Thoracic aorta (tissue), 2 donors: ENCODE results near the gene CAVIN2. TPM values are rescaled to one million over a fixed set of nuclear protein-coding genes. Genes with fewer than 3 reads are reported as not detected.
A peak's percentile ranks its signal among the peaks of the same experiment; 100 is the strongest.

Experiments used
- ATAC-seq: fragments of 150-250 bp; one replicate; pipeline ENCODE4 v1.8.0; 2017; ENCODE audit warnings: low read depth; ENCODE audit not compliant: insufficient number of reproducible peaks, low FRiP score
- DNase-seq: peaks from one replicate; pipeline ENCODE4 v3.0.0-alpha.2; 2020; ENCODE audit warnings: low spot score
- H3K27ac ChIP-seq, 2 donors: fragments of 200-600 bp; sonication (generic); 1 replicate in 1 of 2; 2 replicates in 1 of 2; pipeline ENCODE4 v1.5.1; 2016; ENCODE audit warnings: mild to moderate bottlenecking in 2 of 2, moderate library complexity in 2 of 2
- H3K27me3 ChIP-seq: fragments of 200-600 bp; sonication (generic); replicated peaks from 2 replicates; pipeline ENCODE4 v1.6.0; 2016; ENCODE audit warnings: mild to moderate bottlenecking; ENCODE audit not compliant: insufficient read depth
- H3K36me3 ChIP-seq: fragments of 200-600 bp; sonication (generic); one replicate; pipeline ENCODE4 v1.5.1; 2016
- H3K4me1 ChIP-seq, 2 donors: fragments of 200-600 bp; sonication (generic); 1 replicate in 1 of 2; 2 replicates in 1 of 2; pipeline versions ENCODE4 v1.5.1 to v1.6.0; 2016; ENCODE audit warnings: low read depth in 2 of 2, mild to moderate bottlenecking in 1 of 2; ENCODE audit not compliant: control insufficient read depth in 1 of 2
- H3K4me3 ChIP-seq: fragments of 200-600 bp; sonication (generic); 2 replicates; pipeline ENCODE4 v1.5.1; 2016; ENCODE audit warnings: mild to moderate bottlenecking
- H3K9me3 ChIP-seq: fragments of 200-600 bp; sonication (generic); 2 replicates; pipeline ENCODE4 v1.5.1; 2016
- total RNA-seq, 2 donors: library from RNA; depleted of rRNA; stranded (reverse); fragments of >200 nt; gene quantifications; one replicate each; pipeline versions ENCODE4 v1.1.0 to v1.2.3, GENCODE V29; 2016
- TF ChIP-seq, protein P1 (sequence below): fragments of 200-600 bp; sonication (generic); IDR thresholded peaks from one replicate; pipeline ENCODE4 v1.5.1; 2019; ENCODE audit warnings: antibody characterized with exemption

Gene CAVIN2
- total RNA-seq, 2 donors from 2014 or later, result 14.9 to 15.0 TPM

DNA sequence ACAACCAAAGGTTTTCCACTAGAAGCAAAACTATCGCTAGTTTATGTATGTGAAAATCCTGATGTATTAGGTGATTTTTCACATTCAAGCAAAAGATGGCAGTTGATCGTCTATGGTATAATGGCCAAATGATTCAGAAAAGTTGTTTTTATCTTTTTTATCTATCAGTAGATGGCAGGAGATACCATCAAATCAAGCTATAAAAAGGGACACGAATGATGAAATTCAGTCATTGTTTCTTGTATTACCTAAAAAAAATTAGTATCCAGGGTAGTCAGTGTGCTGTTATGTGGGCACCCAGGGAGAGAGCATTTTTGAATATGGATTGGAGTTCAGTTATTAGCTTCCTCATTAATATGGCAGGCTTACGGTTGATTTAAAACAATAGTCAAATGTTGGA lies 22.9 kb upstream of the CAVIN2 start:
- DNase-seq, result no peak
- Histone ChIP-seq H3K9me3 (no peaks in the 10 kb centered on the region), H3K4me3 (no peak overlapping the region), H3K27me3 (no peaks in the 10 kb centered on the region), H3K4me1 (peaks cover 15 to 16% of the 10 kb centered on the region in 2 donors), H3K27ac (no peak overlapping the region), H3K36me3 (no peaks in the 10 kb centered on the region)
- no peak for ATAC-seq
- TF ChIP-seq, protein P1, sequence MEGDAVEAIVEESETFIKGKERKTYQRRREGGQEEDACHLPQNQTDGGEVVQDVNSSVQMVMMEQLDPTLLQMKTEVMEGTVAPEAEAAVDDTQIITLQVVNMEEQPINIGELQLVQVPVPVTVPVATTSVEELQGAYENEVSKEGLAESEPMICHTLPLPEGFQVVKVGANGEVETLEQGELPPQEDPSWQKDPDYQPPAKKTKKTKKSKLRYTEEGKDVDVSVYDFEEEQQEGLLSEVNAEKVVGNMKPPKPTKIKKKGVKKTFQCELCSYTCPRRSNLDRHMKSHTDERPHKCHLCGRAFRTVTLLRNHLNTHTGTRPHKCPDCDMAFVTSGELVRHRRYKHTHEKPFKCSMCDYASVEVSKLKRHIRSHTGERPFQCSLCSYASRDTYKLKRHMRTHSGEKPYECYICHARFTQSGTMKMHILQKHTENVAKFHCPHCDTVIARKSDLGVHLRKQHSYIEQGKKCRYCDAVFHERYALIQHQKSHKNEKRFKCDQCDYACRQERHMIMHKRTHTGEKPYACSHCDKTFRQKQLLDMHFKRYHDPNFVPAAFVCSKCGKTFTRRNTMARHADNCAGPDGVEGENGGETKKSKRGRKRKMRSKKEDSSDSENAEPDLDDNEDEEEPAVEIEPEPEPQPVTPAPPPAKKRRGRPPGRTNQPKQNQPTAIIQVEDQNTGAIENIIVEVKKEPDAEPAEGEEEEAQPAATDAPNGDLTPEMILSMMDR, result no peak

DNA sequence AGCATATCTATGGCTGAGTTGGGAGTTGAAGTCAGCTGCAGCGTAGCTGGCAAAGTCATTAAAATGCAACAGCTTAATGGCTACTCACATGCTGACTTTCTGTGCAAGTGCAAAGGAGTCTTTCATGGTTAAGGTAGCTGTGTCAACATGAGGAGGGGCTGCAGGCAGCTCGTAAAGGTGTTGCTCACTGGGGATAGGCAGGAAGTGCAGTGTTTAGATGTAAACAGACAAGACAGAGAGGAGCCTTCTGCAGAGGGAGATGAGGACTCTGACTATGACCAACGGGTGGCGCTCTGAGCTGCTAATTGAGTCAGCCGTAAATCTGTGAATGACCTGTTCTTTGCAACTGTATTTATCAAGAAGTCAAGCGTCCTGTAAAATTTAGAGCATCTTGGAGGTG lies 22.3 kb upstream of the CAVIN2 start:
- H3K4me3 ChIP-seq, result no peak overlapping the region
- H3K9me3 ChIP-seq, result no peaks in the 10 kb centered on the region
- DNase-seq (no peak), ATAC-seq (no peak)
- H3K36me3 ChIP-seq, result no peaks in the 10 kb centered on the region
- H3K4me1 ChIP-seq, result peaks cover 15 to 16% of the 10 kb centered on the region in 2 donors
- no peaks in the 10 kb centered on the region for H3K27me3 ChIP-seq
- H3K27ac ChIP-seq, result no peak overlapping the region
- TF ChIP-seq, protein P1, result no peak

DNA sequence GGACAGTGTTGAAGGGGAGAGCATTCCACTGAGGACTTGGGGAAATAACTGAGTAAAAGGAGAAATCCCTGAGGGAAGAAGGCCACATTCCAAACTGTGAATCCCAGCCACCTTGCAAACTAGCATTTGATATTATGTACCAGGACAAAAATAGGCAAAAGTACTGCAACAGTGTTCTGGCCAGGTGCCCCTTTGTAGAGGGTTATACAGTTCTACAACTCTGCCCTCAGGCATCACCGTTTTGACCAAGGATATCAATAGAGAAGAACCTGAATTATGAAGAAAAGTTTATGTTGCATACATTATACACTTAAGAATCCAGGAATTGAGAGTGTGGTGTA lies 20.6 kb upstream of the CAVIN2 start:
- ATAC-seq, result no peak
- H3K4me1 ChIP-seq, result peaks cover 15 to 16% of the 10 kb centered on the region in 2 donors
- no peaks in the 10 kb centered on the region for H3K27me3 ChIP-seq
- H3K4me3 ChIP-seq, result no peak overlapping the region
- H3K36me3 ChIP-seq, result no peaks in the 10 kb centered on the region
- TF ChIP-seq, protein P1, result no peak
- DNase-seq, result no peak
- H3K9me3 ChIP-seq, result no peaks in the 10 kb centered on the region
- H3K27ac ChIP-seq, result peak overlapping the region in 1 of 2 donors; percentile 50

DNA sequence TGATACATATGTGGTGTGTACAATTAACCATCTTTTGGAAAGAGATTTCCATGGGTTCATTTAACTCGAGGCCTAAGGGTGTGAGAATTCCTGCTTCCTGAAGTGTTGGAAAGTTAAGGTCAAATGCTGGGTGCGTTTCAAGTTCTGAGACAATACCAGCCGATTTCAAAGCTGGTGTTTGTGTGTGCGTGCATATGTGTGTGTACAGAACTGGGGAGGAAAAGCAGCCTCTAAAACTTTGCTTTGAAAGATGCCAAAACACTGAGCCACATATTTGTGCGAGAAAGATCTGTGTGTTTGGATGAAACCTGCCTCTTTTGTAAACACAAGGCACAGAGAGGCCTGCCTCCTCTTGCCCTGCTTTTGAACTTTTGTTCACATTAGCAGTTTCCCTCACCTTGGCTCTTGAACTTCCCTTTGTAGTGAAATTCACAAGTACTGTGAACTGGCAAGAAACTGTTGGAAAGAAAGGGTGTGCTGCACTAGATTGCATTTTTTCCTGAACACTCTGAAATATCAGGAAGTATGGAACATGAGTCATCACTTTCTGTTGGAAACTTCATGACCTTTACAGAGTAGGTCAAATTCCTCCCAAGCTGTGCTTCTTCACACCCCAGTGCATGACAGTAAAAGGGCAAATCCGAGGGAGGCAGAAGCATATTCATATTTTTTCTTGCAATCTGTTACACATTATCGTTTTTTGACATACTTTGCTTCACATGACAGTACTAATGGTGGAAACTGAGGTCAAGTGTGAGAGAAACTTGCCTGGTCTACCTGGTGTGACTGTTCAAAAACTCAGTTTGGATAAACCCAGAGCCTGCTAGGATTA lies 20.0 kb upstream of the CAVIN2 start:
- no peaks in the 10 kb centered on the region for H3K27me3 ChIP-seq
- H3K27ac ChIP-seq, result peak overlapping the region; percentile 3 to 50
- DNase-seq, result no peak
- peak; percentile 72 for ATAC-seq
- peaks cover 15 to 16% of the 10 kb centered on the region in 2 donors for H3K4me1 ChIP-seq
- H3K4me3 ChIP-seq, result no peak overlapping the region
- H3K9me3 ChIP-seq, result no peaks in the 10 kb centered on the region
- no peaks in the 10 kb centered on the region for H3K36me3 ChIP-seq
- TF ChIP-seq, protein P1, result no peak

DNA sequence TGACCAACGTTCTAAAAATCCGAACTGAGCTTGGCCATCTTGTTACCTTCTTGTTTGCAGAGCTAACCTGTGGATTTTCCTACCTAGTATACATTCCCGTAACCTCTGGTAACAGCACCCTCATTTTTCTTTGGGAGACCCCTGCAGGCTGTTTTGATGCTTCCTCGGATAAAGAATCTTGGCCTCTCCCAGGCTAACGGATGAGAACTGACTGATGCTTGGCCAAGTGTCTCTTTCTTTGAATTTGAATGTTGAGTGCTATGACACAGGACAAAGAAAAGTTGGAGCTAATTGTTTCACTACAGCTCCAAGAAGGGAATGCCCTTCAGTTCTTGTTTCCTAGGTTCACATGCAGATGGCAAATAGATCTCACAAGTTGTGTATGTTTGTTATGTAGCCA lies 19.3 kb upstream of the CAVIN2 start:
- Histone ChIP-seq H3K4me3 (no peak overlapping the region), H3K9me3 (no peaks in the 10 kb centered on the region), H3K27me3 (no peaks in the 10 kb centered on the region), H3K36me3 (no peaks in the 10 kb centered on the region), H3K4me1 (peaks cover 15 to 16% of the 10 kb centered on the region in 2 donors), H3K27ac (peak overlapping the region; percentile 3 to 50)
- TF ChIP-seq, protein P1, result no peak
- DNase-seq, result no peak
- ATAC-seq, result no peak
